GM12878 (cell line): ENCODE measurements around the gene BMPR1B. TPM values are rescaled to one million over a fixed set of nuclear protein-coding genes. Genes with fewer than 3 reads are reported as not detected.

Experiments used
- ATAC-seq: fragments of 200-7000 bp; cut with Tn5 transposase; 3 replicates; pipeline ENCODE4 v1.9.1; 2020; ENCODE audit warnings: mild to moderate bottlenecking, moderate library complexity
- BruUV-seq: library from RNA; stranded (reverse); fragments of 400-500 nt; replicated peaks from 2 replicates; lab custom pipeline; 2021; lab: Mats Ljungman, UMichigan
- CTCF ChIA-PET: fragments of 300-600 bp; sonication (Branson Sonifier 250); formaldehyde crosslinking; extraction: SDS; loops from one replicate; lab custom pipeline; 2021; ENCODE audit warnings: inconsistent platforms; lab: Yijun Ruan, JAX
- POLR2A ChIA-PET: fragments of 350-600 bp; formaldehyde crosslinking; extraction: SDS; loops from one replicate; lab custom pipeline; 2021; ENCODE audit warnings: inconsistent platforms; lab: Charles Lee
- RAD21 ChIA-PET: fragments of 300-600 bp; sonication (Branson Sonifier 250); formaldehyde crosslinking; loops from one replicate; lab custom pipeline; 2023; ENCODE audit warnings: antibody characterized with exemption; ENCODE audit not compliant: unreplicated experiment; lab: Charles Lee
- SMC1A ChIA-PET: fragments of 300-600 bp; sonication (Branson Sonifier 250); formaldehyde crosslinking; loops from one replicate; lab custom pipeline; 2023; ENCODE audit not compliant: unreplicated experiment, uncharacterized antibody; lab: Charles Lee
- DNase-seq: peaks from one replicate; pipeline ENCODE4 v3.0.0-alpha.2; 2011; ENCODE audit warnings: low read depth, low spot score
- FAIRE-seq: peaks from 3 replicates; lab custom pipeline; 2011; peaks lifted over from hg19 to GRCh38; lab: Jason Lieb, UNC
- H2AFZ ChIP-seq: 2 replicates; pipeline ENCODE4 v1.6.0; 2011; ENCODE audit warnings: low read depth, low read length, control low read depth; ENCODE audit not compliant: control insufficient read depth
- H3K27ac ChIP-seq: 2 replicates; pipeline ENCODE4 v1.5.1; 2011; ENCODE audit warnings: control low read depth; ENCODE audit not compliant: control insufficient read depth, insufficient read depth
- H3K27me3 ChIP-seq, 2 experiments: replicated peaks in 1 of 2; 2 replicates each; pipeline versions ENCODE4 v1.6.0 to v1.6.1; 2011; ENCODE audit warnings: low read length in 1 of 2; ENCODE audit not compliant: control insufficient read depth in 2 of 2, insufficient read depth in 2 of 2
- H3K36me3 ChIP-seq, 2 experiments: 2 replicates each; pipeline ENCODE4 v1.5.1; 2011; ENCODE audit warnings: low read length in 1 of 2; ENCODE audit not compliant: control insufficient read depth in 2 of 2, insufficient read depth in 2 of 2
- H3K4me1 ChIP-seq: 2 replicates; pipeline ENCODE4 v1.6.1; 2011; ENCODE audit warnings: mild to moderate bottlenecking, low read length, moderate library complexity, mixed read lengths; ENCODE audit not compliant: control insufficient read depth, insufficient read depth
- H3K4me2 ChIP-seq: 2 replicates; pipeline ENCODE4 v1.6.0; 2011; ENCODE audit warnings: control low read depth; ENCODE audit not compliant: control insufficient read depth, insufficient read depth
- H3K4me3 ChIP-seq: fragments of 200-600 bp; sonication (generic); 2 replicates; pipeline ENCODE4 v1.5.1; 2016
- H3K79me2 ChIP-seq: 2 replicates; pipeline ENCODE4 v1.6.0; 2011; ENCODE audit warnings: low read length; ENCODE audit not compliant: control insufficient read depth, insufficient read depth
- H3K9ac ChIP-seq: 2 replicates; pipeline ENCODE4 v1.8.0; 2011; ENCODE audit warnings: low read length, control low read depth, mixed read lengths; ENCODE audit not compliant: control insufficient read depth, insufficient read depth
- H3K9me3 ChIP-seq: replicated peaks from 3 replicates; pipeline ENCODE4 v1.5.1; 2011; ENCODE audit warnings: mild to moderate bottlenecking, low read length; ENCODE audit not compliant: control insufficient read depth, insufficient read depth
- H4K20me1 ChIP-seq: 2 replicates; pipeline ENCODE4 v1.6.0; 2011; ENCODE audit not compliant: control insufficient read depth, insufficient read depth
- BMI1 ChIP-seq: fragments of 450-650 bp; IDR thresholded peaks from 2 replicates; pipeline ENCODE4 v1.6.1; 2016; ENCODE audit warnings: mild to moderate bottlenecking, moderate library complexity, borderline replicate concordance
- CHD2 ChIP-seq: IDR thresholded peaks from 2 replicates; pipeline ENCODE4 v1.6.1; 2011; ENCODE audit warnings: low read depth, low read length, improper control_type of control experiment, borderline replicate concordance
- CHD4 ChIP-seq: fragments of 200-600 bp; sonication (generic); IDR thresholded peaks from 2 replicates; pipeline ENCODE4 v1.6.1; 2016; ENCODE audit warnings: mild to moderate bottlenecking
- DPF2 ChIP-seq: fragments of 450-650 bp; IDR thresholded peaks from 2 replicates; pipeline ENCODE4 v1.6.1; 2017; ENCODE audit warnings: mild to moderate bottlenecking
- HCFC1 ChIP-seq: fragments of 150-350 bp; IDR thresholded peaks from 2 replicates; pipeline ENCODE4 v1.6.1; 2014; ENCODE audit warnings: low read length
- HDGF ChIP-seq: fragments of 450-650 bp; IDR thresholded peaks from 2 replicates; pipeline ENCODE4 v1.6.1; 2016; ENCODE audit warnings: antibody characterized with exemption
- JUNB ChIP-seq: IDR thresholded peaks from 2 replicates; pipeline ENCODE4 v1.6.1; 2016; ENCODE audit warnings: antibody characterized with exemption, mild to moderate bottlenecking
- RUNX3 ChIP-seq: IDR thresholded peaks from 2 replicates; pipeline ENCODE4 v1.6.1; 2012; ENCODE audit warnings: low read length, inconsistent platforms
- STAT3 ChIP-seq: IDR thresholded peaks from 2 replicates; pipeline ENCODE4 v1.6.1; 2011; ENCODE audit warnings: low read depth, low read length, improper control_type of control experiment
- TARDBP ChIP-seq: IDR thresholded peaks from 2 replicates; pipeline ENCODE4 v1.6.1; 2016; ENCODE audit warnings: borderline replicate concordance
- TCF7 ChIP-seq: IDR thresholded peaks from 2 replicates; pipeline ENCODE4 v1.6.1; 2014; ENCODE audit warnings: antibody characterized with exemption, borderline replicate concordance
- YBX1 ChIP-seq: fragments of 450-650 bp; IDR thresholded peaks from 2 replicates; pipeline ENCODE4 v1.6.1; 2016; ENCODE audit warnings: antibody characterized with exemption
- ZNF207 ChIP-seq: fragments of 450-650 bp; IDR thresholded peaks from 2 replicates; pipeline ENCODE4 v1.6.1; 2014; ENCODE audit warnings: antibody characterized with exemption, mild to moderate bottlenecking, borderline replicate concordance
- ZNF217 ChIP-seq: fragments of 450-650 bp; IDR thresholded peaks from 2 replicates; pipeline ENCODE4 v1.6.1; 2017; ENCODE audit warnings: antibody characterized with exemption, mild to moderate bottlenecking
- ZNF24 ChIP-seq: fragments of 450-650 bp; IDR thresholded peaks from 2 replicates; pipeline ENCODE4 v1.6.1; 2017; ENCODE audit warnings: antibody characterized with exemption, mild to moderate bottlenecking
- WGBS: methylation state at CpG from one replicate; pipeline ENCODE4 v1.1.6; 2016; ENCODE audit warnings: low lambda C conversion rate; ENCODE audit not compliant: insufficient replicate concordance, insufficient coverage; ENCODE audit errors: missing lambda C conversion rate; 5-methylcytosine and 5-hydroxymethylcytosine counted together
- in situ Hi-C: fragments of 300-500 bp; cut with MboI; formaldehyde crosslinking; loops from 9 replicates; pipeline ENCODE4 v1.14.3; 2018; ENCODE audit warnings: mixed read lengths
- intact Hi-C: fragments of 100-400 bp; cut with micrococcal nuclease; formaldehyde crosslinking; loops from one replicate; pipeline ENCODE4 v1.14.2; 2022; ENCODE audit not compliant: unreplicated experiment
- polyA plus RNA-seq, 11 experiments: library from polyadenylated mRNA; depleted of rRNA in 4 of 11; unstranded in 6 of 11; stranded (reverse) in 5 of 11; fragments of >200 nt; fragmentation: Nextera tagmentation in 4 of 11; fragmentation: Illumina TruSeq in 1 of 11; extraction: Ambion mirVana in 4 of 11; extraction: Trizol in 1 of 11; gene quantifications; 1 replicate in 1 of 11; 2 replicates in 10 of 11; pipeline versions ENCODE4 v1.2.1 to v1.2.3, GENCODE V29; 2011 to 2016; ENCODE audit warnings: inconsistent platforms in 2 of 11, missing spikeins in 2 of 11, low read depth in 1 of 11
- total RNA-seq, 4 experiments: library from RNA; depleted of rRNA in 3 of 4; stranded (reverse); fragments of >200 nt in 3 of 4; fragmentation: Illumina TruSeq in 1 of 4; extraction: Trizol in 1 of 4; gene quantifications; 2 replicates each; pipeline versions ENCODE4 v1.2.1 to v1.2.3, GENCODE V29; 2013 to 2021
- TF ChIP-seq, protein P1 (sequence below): fragments of 450-650 bp; IDR thresholded peaks from 2 replicates; pipeline ENCODE4 v1.6.1; 2017; ENCODE audit warnings: low read depth, mild to moderate bottlenecking, moderate library complexity

BMPR1B gene
- total and polyA plus RNA-seq, 10 of the 15 experiments (the other 5 are each of a cell fraction or from before 2014, with no cell fraction given): not detected

DNA sequence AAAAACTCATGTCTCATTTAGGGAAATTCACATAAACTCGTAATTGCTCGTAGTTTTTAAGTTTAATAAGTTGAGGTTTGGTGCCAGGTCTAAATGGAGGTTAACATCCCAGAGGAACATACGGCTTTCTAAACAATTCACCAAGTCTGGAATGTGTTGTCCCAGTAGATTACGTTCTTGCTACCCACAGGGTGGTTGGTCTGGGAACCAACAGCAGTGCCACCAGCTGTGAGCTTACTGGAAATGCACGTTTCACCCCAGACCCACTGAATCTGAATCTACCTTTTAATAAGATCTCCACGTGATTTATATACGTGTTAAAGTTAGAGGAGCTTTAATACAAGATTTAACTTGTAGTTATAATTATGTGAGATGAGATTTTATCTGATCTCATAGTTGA lies 134.3 kb downstream of the BMPR1B start:
- in situ Hi-C loops (no loop called here), intact Hi-C loops (no loop called here)
- no peak for FAIRE-seq
- no peaks in the 10 kb centered on the region for H3K36me3 ChIP-seq
- no peak overlapping the region for H2AFZ ChIP-seq
- H3K4me3 ChIP-seq: no peak overlapping the region
- H3K9me3 ChIP-seq: no peaks in the 10 kb centered on the region
- ChIA-PET POLR2A (no interaction called here), SMC1A (interaction anchor here (1.0 kb wide), 1 partner anchor 9 kb away, joined by 4 read pairs; no protein-coding TSS in a partner anchor), CTCF (no interaction called here), RAD21 (no interaction called here)
- H3K4me1 ChIP-seq: no peaks in the 10 kb centered on the region
- H3K79me2 ChIP-seq: no peaks in the 10 kb centered on the region
- no TSS peak for BruUV-seq
- no peak for ATAC-seq
- DNase-seq: no peak
- no peaks in the 10 kb centered on the region for H4K20me1 ChIP-seq
- WGBS: 4% methylated on average over 7 of the region's 7 CpGs
- H3K27ac ChIP-seq: no peak overlapping the region
- H3K27me3 ChIP-seq: no peaks in the 10 kb centered on the region
- TF ChIP-seq TCF7 (no peak), ZNF207 (no peak), ZNF24 (no peak), ZNF217 (no peak), CHD2 (no peak), DPF2 (no peak), HDGF (no peak), HCFC1 (no peak), TARDBP (no peak), STAT3 (no peak), RUNX3 (no peak), JUNB (no peak), CHD4 (no peak), YBX1 (no peak), BMI1 (no peak)
- TF ChIP-seq, protein P1, sequence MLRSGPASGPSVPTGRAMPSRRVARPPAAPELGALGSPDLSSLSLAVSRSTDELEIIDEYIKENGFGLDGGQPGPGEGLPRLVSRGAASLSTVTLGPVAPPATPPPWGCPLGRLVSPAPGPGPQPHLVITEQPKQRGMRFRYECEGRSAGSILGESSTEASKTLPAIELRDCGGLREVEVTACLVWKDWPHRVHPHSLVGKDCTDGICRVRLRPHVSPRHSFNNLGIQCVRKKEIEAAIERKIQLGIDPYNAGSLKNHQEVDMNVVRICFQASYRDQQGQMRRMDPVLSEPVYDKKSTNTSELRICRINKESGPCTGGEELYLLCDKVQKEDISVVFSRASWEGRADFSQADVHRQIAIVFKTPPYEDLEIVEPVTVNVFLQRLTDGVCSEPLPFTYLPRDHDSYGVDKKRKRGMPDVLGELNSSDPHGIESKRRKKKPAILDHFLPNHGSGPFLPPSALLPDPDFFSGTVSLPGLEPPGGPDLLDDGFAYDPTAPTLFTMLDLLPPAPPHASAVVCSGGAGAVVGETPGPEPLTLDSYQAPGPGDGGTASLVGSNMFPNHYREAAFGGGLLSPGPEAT: no peak
- H3K9ac ChIP-seq: no peak overlapping the region
- H3K4me2 ChIP-seq: no peak overlapping the region
